GM21447 (cell line): ENCODE data around the gene GIMD1.
A peak's percentile ranks its signal among the peaks of the same experiment; 100 is the strongest.
"Not testable (repeated sequence)": the region's sequence is repeated elsewhere in the genome, so short reads cannot be mapped to it uniquely, and the experiment has no call there.

ENCODE experiments used
- ATAC-seq: cut with Tn5 transposase; IDR thresholded peaks from one replicate; pipeline ENCODE4 v1.9.1; 2021; ENCODE audit not compliant: unreplicated experiment

The GIMD1 gene

DNA sequence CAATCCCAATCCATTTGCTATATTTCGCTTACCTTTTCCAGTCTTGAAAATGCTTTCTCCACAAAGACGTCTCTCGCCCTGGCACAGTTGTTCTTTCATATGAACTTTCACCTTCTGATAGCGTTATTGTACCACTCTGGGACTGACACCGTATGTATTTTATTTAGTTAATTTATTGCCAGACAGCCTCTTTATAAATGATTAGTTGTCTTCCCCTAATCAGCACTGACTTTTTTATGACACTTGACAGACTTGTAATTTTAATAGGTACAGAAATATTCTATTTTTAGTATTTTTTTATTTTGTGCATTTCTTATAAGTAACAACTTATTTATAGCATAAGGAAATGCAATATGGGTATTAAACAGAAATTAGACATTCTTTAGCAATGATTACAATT, at the start of gene GIMD1:
GIMD1 (minus strand) TSS at position 101 of the 400 bp plus-strand sequence. CDS start 1,343 bp downstream, outside the sequence.
- ATAC-seq, result no peak

- ATAC-seq, result no peak
Observed at GRCh38 chr4:106414366-106414765, 45.8 kb upstream of the GIMD1 start.

GRCh38 chr4:106409901-106410889, 41.6 kb upstream of the GIMD1 start:
- no peak for ATAC-seq

DNA sequence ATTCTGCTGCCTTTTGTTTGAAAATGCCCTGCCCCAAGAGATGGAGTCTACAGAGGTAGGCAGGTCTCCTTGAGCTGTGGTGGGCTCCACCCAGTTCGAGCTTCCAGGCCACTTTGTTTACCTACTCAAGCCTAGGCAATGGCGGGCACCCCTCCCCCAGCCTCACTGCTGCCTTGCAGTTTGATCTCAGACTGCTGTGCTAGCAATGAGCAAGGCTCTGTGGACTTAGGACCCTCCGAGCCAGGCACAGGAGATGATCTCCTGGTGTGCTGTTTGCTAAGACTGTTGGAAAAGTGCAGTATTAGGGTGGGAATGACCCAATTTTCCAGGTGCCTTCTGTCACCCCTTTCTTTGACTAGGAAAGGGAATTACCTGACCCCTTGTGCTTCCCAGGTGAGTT, 39.4 kb upstream of the GIMD1 start:
- not testable (repeated sequence) for ATAC-seq

DNA sequence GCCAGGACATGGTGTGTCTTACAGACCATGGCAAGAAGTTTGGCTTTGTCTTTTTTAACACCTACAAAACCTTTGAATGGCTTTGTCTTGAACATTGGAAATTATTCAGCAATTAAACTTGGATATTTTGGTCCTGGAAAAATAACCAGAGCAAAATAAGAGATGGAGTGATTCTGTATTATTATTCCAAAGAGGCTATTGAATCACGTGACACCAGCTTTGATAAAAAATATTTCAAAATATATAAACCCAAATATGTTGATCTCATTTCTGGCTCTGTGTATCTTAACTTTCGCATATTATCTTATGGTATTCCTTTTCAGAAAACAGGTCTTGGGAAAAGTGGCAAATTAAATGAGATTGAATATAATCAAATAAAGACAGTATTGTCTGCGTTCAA, 32.6 kb upstream of the GIMD1 start:
- no peak for ATAC-seq

DNA sequence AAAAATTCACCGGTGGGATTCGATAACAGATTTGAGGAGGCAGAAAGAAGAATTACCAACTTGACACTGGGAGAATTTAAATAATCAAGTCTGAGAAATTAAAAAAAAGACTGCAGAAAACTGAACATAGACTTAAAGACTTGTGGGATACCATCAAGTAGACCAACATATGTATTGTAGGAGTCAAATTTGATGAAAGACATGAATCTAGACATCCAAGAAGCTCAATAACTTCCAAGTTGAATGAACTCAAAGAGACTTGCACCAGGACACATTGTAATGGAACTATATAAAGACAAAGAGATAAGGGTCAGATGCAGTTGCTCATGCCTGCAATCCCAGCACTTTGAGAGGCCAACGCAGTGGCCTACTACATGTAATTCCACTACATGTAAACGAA, 30.3 kb upstream of the GIMD1 start:
- not testable (repeated sequence) for ATAC-seq

GRCh38 chr4:106395582-106395981, 27.0 kb upstream of the GIMD1 start:
- no peak for ATAC-seq

DNA sequence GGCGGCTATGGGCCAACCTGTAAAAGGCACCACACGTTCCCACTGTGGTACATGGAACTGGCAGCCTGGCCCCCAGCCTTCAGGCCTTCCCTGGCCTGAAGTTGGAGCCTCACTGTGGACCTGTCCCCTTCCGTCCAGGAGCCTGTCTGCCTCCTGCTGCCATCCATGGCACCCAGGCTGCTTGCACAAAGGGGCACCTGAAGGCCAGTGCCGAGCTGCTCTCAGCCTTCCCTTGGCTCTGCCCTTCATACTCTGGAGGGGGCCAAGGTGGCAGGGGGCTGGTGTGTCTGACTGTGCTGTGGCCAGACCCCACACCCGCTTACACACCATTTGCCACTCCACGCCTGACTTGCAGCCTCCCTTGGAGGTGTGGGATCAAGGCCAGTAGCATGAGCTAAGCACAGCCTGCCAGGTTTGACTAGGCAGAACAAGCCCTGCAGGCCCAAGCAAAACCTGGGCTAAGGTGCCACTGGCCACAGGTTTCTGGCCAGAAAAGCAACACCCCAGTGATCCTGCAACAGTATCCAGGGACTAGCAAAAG, 17.3 kb upstream of the GIMD1 start:
- ATAC-seq, result no peak

DNA sequence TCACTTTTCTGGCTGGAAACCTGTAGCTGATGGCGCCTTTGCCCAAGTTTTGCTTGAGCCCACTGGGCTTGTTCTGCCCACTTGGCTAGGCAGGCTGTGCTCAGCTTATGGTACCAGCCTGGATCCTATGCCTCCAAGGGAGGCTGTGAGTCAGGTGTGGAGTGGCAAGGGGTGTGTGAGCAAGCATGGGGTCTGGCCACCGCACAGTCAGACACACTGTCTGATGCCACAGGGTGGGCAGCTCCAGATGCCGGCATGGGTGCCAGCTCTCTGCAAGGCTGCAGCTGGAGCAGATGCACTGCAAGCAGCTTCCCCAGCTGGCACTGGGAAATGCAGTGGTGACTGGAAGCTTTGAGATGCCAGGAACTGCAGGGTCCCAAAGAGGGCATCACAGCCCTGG, 16.3 kb upstream of the GIMD1 start:
- no peak for ATAC-seq

DNA sequence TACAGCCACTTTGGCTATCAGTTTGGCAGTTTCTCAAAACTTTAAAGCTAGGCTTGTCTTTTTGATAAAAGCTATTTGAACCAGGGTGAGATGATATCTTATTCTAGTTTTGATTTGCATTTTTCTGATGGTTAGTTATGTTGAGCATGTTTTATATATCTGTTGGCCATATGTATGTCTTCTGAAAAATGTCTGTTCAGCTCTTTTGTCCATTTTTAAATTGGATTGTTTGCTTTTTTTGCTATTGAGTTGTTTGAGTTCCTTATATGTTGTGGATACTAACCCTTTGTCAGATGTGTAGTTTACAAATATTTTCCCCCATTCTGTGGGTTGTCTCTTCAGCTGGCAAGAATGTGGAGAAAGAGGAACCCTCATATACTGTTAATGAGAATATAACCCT, 11.6 kb upstream of the GIMD1 start:
- ATAC-seq, result no peak

DNA sequence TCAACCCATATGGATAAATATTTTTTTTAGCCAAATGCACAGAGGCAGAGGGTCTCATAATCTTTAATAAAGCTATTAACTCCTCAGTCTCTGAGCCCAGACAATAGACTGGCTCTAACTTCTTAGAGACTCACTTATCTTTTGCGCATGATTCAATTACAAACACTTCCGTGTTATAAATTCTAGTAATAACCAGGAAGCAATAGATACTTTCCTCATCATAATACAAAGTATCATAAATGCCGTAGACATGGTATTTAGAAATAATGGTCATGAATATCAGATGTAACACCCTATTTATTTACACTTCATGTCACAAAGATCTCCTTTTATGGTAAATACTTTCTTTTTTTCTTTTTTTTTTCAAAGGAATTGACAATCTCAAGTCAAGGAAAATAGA, 4.4 kb upstream of the GIMD1 start:
- no peak for ATAC-seq

DNA sequence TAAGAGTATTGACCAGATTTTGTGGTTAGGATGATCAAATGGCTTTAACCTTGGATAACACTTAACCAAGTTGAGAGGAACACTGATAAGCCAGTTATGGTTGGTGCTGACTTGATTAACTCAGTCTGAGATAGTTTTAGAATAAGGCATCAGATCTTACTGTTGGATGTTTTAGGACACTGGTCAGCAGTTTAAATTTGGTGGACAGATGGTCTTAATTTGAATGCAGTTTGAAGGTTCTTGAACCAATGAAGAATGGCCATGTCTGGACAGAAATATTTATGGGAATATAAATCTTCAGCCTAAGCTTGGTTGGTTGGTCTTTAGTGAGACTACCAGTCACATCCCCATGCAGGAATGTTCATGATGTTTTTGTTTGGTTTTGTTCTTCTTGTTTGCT, 2.6 kb upstream of the GIMD1 start:
- no peak for ATAC-seq

DNA sequence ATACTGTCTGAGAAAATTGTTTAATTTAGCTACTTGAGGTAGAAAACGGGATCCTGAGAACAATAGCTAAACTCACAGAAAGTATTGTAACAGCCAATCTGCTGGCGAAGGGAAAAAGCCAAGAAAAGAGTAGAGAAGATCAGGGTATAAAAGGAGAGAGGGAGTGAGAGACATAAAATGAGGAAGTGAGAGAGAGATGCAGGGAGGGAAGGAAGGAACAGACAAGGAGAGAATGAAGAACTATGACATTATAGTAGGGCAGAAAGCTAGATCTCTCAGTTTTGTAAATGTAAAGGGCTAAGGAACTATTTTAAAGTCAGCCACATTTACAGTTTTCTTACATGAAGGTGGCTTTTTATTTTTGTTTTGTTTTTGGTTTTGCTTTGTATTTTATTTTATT, 1.6 kb upstream of the GIMD1 start:
- no peak for ATAC-seq

GRCh38 chr4:106369456-106370060, 980 bp upstream of the GIMD1 start:
- ATAC-seq, result peak; percentile 64

DNA sequence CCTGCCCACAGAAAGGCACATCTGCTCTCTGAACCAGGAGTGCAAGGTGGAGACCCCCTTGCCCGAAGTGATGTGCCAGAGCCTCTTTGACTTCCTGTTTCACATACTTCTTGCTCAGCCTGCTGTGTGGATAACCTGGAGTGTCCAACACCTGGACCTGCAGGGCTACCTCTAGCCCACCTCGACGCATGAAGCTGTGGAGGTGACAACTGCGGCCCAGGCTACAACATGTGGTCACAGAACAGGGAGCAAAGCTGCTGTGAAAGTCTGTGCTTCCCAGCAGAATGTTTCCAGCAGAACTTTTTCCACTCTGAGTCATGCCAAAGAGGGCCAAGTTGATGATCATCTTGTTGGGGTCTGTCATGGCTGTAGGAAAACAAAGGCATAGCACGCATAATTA, 1.5 kb downstream of the GIMD1 start:
- ATAC-seq, result no peak

DNA sequence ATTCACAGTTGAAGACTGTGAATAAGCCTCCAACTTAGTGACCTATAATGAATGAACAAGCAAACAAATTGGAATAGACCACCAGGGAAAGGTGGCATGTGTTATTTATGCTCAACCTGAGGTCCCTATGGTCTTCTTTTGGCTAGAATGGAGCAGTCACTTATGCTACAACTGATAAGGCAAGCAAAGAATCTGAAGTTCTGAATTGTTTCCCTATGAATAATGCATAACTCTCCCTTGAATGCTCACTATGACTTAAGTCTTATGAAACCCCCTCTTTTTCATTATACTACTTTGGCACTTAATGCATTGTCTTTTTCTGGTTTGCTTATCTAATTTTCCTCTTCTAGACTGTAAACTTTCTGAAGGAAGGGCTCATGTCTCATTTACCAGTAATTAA, 2.6 kb downstream of the GIMD1 start:
- no peak for ATAC-seq

GRCh38 chr4:106365613-106366012, 3.0 kb downstream of the GIMD1 start:
- ATAC-seq, result no peak

DNA sequence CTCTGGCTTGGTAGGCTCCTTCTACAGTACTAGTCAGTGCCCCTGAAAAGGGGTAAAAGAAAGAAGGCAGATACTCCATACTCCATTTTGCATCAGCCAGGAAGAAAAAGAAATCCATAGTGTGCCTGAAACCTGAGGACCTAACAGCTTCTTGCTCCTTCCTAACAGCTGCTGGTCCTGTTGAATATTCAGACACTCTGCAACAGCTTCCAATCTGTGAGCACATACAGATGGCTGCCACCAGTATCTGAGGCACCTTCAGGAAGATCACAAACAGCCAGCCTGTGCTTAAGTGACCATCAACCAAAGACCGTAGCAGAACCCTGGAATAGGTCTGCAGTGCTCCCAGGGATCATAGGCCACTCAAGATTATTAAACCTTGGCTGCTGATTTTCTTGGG, 4.3 kb downstream of the GIMD1 start:
- ATAC-seq, result no peak

DNA sequence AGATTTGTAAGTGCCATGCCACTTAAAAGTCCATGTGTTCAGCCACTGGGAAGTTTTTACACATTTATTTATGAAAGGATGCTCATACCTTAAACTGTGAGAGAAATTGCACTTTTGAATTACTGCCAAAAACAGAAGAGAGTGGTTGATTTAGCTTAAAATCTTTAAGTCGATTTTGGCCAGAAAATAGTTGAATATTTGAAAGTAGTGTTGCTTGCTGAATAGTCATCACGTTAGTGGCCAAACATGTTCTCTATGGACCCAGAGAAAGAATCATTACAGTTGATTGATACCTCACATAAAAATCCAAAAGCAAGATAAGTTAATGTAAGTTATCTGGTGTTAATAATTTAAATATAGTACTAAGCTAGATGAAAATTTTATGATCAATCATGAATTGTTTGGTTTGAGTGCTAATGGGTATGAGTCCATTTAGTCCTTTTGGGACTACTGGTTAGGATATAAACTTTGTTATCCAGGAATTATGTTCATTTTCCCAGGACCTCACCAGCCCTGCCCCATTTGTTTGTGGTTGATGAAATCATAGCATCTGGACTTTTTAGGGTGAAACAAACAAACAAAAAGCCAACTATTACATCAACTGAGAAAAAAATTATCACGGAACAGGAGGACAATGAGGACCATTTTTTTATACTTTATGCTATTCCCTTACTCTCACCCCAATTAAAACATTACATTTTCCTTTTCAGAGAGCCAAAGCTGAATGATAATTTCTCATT, 6.3 kb downstream of the GIMD1 start:
- no peak for ATAC-seq

- no peak for ATAC-seq
Observed at GRCh38 chr4:106358899-106359298, 9.7 kb downstream of the GIMD1 start.

- ATAC-seq, result no peak
Observed at GRCh38 chr4:106355193-106355592, 13.4 kb downstream of the GIMD1 start.
